HG02981 (cell line): ENCODE data around the gene SAA1.

Source experiments
- ATAC-seq: cut with Tn5 transposase; IDR thresholded peaks from one replicate; pipeline ENCODE4 v1.9.1; 2021; ENCODE audit warnings: mild to moderate bottlenecking, moderate library complexity; ENCODE audit not compliant: unreplicated experiment

Gene SAA1

DNA sequence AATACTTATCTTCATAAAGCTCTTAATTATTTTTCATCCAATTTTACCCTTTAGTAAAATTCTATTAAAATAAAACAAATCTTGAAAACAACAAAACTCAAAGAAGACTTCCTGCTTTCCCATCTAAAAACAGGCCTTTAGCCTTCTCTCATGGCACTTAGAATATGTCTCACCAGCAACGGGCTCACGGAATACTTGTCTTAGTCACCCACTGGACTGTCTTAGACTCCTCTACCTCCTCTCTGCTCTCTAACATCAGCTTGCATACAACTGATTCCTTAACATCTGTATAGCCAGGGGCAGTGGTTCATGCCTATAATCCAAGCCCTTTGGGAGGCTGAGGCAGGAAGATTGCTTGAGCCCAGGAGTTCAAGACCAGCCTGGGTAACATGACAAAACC is 42.2 kb downstream of the SAA1 start:
- no peak for ATAC-seq

DNA sequence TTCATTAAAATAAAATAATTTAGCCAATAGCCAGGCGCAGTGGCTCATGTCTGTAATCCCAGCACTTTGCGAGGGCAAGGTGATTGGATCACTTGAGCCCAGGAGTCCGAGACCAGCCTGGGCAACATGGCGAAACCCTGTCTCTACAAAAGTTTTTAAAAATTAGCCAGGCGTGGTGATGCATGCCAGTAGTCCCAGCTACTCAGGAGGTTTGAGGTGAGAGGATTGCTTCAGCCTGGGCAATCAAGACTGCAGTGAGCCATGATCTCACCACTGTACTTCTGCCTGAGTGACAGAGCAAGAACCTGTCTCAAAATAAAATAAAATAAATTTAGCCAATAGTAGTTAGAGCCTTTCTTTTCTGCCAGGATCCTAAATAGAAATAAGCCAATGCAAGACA is 43.6 kb downstream of the SAA1 start:
- no peak for ATAC-seq

DNA sequence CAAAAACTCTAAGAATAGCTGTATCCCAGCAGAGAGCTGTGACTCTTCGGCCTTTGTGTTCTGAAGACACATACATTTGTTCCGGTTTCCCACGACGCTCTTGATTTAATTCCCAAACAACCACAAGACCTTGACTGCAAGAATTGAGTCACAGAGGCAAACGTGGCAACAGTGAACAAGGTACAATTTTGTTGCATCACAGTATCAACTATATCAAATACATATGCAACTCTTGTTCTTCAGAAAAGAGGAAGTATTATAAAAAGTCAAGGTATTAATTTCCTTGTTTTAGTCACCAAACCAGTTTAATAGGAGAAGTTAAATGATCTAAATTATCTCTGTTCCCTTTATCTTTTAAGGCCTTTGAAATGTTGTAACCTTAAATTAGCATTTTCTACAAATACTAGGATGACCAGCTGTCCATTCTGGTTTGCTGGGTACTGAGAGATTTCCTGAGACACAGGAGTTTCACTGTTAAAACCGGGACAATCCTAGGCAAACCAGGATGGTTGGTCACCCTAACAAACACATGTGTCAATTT is 44.8 kb downstream of the SAA1 start:
- ATAC-seq: peak; percentile 47

DNA sequence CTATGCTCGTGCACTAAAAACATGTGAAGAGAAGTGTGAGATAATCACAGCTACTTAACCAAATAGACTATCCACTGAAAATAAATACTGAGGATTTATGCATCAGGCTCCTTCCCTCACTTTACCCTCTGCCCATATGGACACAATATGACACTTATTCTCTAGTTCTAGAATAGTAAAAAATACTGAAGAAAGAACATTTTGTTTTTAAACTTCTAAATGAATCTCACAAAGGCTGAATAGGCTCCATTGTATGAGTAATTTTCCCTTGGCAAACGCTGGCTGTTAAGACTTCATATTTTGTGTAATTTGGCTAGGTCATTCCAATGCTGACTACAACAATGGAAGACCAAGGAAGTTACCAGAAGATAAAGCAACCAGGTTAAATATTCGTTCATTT is 45.9 kb downstream of the SAA1 start:
- no peak for ATAC-seq

DNA sequence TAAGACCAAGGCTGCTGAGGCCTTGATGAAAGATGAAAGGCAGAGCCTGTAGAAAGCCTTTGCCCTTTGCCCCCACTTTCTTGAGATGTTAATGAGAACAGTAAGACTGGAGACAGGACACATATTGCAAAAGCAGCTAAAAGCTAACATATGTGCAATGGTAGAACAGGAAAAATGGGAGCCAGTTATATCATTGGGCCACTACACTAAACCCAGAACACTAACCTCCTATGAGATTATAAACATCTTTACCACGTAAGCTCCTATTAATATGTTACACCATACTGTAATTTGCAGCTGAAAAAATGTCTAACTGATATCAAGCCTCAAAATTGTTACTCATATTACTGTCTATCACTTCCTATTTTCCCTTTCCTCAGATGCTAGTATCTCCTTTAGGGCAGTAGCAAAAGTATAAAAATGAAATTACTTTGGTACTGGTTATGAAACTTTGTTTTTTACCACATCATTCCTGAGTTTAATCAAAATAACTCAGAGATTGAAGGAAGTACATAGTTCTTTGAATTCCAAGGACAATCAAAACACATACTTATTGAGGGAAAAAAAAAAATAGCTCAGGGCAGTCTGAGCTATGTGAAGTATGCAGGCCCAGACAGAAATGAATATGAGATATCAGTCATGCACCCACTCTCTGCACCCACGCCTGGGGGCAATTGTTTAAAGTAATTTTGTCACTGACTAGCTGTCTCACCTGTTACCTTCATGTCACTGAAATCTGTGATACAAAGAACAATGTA is 46.8 kb downstream of the SAA1 start:
- no peak for ATAC-seq

DNA sequence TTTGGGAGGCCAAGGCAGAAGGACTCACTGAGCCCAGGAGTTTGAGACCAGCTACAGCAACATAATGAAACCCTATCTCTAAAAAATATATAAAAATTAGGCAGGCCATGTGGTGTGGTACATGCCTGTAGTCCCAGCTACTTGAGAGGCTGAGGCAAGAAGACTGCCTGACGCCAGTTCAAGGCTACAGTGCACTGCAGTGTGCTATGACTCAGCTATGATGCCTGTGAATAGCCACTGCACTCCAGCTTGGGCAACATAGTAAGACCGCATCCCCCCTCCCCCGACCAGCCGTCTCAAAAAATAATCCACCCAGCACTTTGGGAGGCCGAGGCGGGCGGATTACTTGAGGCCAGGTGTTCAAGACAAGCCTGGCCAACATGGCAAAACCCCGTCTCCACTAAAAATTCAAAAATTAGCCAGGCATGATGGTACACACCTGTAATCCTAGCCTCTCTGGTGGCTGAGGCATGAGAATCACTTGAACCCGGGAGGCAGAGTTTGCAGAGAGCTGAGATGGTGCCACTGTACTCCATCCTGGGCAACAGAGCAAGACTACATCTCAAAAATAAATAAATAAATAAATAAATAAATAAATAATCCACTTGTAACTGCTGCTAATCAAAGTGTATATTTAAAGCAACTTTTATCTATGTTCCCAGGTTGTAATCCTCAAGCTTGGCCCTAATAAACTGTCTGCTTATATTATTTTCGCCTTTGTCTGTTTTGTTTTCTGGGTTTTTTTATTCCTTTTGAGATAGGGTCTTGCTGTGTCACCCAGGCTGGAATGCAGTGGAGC is 48.1 kb downstream of the SAA1 start:
- no peak for ATAC-seq

DNA sequence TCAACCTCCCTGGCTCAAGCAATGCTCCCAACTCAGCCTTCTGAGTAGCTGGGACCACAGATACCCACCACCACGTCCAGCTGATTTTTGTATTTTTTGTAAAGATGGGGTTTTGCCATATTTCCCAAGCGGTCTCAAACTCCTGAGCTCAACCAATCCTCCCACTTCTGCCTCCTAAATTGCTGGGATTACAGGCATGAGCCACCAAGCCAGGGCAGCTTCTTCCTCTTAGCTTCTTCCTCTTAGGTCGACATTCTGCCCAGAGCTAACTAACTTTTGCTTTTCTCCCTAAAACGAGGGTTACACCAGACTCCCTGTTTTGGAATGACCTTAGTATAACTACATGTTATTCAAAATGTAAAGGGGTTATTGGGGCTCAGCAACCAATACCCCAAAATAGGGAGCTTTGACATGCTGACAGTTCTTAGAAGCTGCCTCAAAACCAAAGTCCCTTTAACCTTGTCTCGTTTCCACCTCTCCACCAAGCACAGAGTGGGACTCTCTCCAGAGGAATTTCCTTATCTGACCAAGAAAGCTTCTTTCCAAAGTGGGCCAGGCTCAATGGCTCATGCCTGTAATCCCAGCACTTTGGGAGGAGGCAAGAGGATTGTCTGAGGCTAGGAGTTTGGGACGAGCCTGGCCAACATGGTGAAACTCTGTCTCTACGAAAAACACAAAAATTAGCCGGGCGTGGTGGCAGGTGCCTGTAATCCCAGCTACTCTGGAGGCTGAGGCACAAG is 48.9 kb downstream of the SAA1 start:
- no peak for ATAC-seq

DNA sequence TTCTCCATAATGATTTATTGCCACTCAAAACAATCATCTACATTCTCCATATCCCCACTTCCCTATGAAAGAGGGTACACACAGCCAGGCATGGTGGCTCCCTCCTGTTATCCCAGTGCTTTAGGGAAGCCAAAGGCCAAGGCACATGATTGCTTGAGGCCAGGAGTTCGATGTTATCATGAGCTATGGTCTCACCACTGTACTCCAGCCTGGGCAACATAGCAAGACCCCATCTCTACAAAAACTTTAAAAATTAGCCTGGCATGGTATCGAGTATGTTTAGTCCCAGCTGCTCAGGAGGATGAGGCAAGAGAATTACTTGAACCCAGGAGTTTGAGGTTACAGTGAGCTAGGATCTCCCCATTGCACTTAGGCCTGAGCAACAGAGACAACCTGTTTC is 49.8 kb downstream of the SAA1 start:
- no peak for ATAC-seq

DNA sequence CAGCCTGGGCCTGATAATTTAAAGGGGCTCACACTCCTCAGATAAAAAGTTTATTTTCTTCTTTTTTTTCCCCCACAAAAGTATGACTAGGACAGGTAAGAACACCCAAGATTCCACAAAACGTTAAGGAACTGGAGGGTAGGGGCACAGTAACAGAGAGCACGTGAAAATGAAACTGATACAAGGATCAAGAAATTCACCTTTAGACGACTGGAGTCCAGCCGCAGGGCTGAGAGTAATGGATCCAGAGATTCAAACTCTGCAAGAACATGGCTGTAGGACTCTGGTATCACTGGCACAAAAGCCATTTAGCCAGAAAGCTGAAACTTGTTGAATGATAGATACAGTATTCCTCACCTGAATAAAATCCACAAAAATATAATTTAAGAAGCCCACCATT is 51.5 kb downstream of the SAA1 start:
- ATAC-seq: no peak
